GM23248 (cell line): ENCODE measurements around the gene TCF4. TPM values are rescaled to one million over a fixed set of nuclear protein-coding genes. Genes with fewer than 3 reads are reported as not detected.

ENCODE experiments used
- DNase-seq: peaks from one replicate; pipeline ENCODE4 v3.0.0-alpha.2; 2015
- H2AFZ ChIP-seq: fragments of 200-600 bp; sonication (generic); 2 replicates; pipeline ENCODE4 v1.6.1; 2016; ENCODE audit warnings: antibody characterized with exemption
- H3F3A ChIP-seq: fragments of 200-600 bp; sonication (generic); 2 replicates; pipeline ENCODE4 v1.6.1; 2016; ENCODE audit warnings: mild to moderate bottlenecking, antibody characterized with exemption, mixed run types; ENCODE audit not compliant: insufficient read depth
- H3K27ac ChIP-seq: fragments of 200-600 bp; sonication (generic); 2 replicates; pipeline ENCODE4 v1.5.1; 2016; ENCODE audit warnings: mild to moderate bottlenecking
- H3K27me3 ChIP-seq: fragments of 200-600 bp; sonication (generic); replicated peaks from 2 replicates; pipeline ENCODE4 v1.6.1; 2016; ENCODE audit warnings: mild to moderate bottlenecking; ENCODE audit not compliant: insufficient read depth
- H3K36me3 ChIP-seq: fragments of 200-600 bp; sonication (generic); 2 replicates; pipeline ENCODE4 v1.6.1; 2016; ENCODE audit warnings: low read depth, mild to moderate bottlenecking
- H3K4me1 ChIP-seq: fragments of 200-600 bp; sonication (generic); 2 replicates; pipeline ENCODE4 v1.6.1; 2016; ENCODE audit warnings: mild to moderate bottlenecking; ENCODE audit not compliant: insufficient read depth
- H3K4me2 ChIP-seq: fragments of 200-600 bp; sonication (generic); one replicate; pipeline ENCODE4 v1.6.1; 2016; ENCODE audit warnings: mild to moderate bottlenecking; ENCODE audit not compliant: unreplicated experiment
- H3K4me3 ChIP-seq: fragments of 200-600 bp; sonication (generic); 2 replicates; pipeline ENCODE4 v1.5.1; 2016; ENCODE audit warnings: mild to moderate bottlenecking
- H3K79me2 ChIP-seq: fragments of 200-600 bp; sonication (generic); 2 replicates; pipeline ENCODE4 v1.6.1; 2016; ENCODE audit warnings: mild to moderate bottlenecking; ENCODE audit not compliant: insufficient read depth
- H3K9ac ChIP-seq: fragments of 200-600 bp; sonication (generic); 2 replicates; pipeline ENCODE4 v1.6.1; 2016; ENCODE audit warnings: mild to moderate bottlenecking
- H3K9me2 ChIP-seq: fragments of 200-600 bp; sonication (generic); 2 replicates; pipeline ENCODE4 v1.6.1; 2016; ENCODE audit warnings: mixed run types, mild to moderate bottlenecking, moderate library complexity; ENCODE audit not compliant: insufficient read depth
- H3K9me3 ChIP-seq: fragments of 200-600 bp; sonication (generic); one replicate; pipeline ENCODE4 v1.6.1; 2017; ENCODE audit warnings: low read depth
- H4K20me1 ChIP-seq: fragments of 200-600 bp; sonication (generic); 2 replicates; pipeline ENCODE4 v1.6.0; 2016; ENCODE audit not compliant: insufficient read depth
- EZH2 ChIP-seq: fragments of 200-600 bp; sonication (generic); IDR thresholded peaks from 2 replicates; pipeline ENCODE4 v1.6.1; 2018; ENCODE audit warnings: antibody characterized with exemption, mild to moderate bottlenecking; ENCODE audit not compliant: insufficient read depth, poor library complexity, severe bottlenecking
- EZH2phosphoT487 ChIP-seq: fragments of 200-600 bp; sonication (generic); IDR thresholded peaks from 2 replicates; pipeline ENCODE4 v1.6.1; 2018; ENCODE audit warnings: antibody characterized with exemption, moderate library complexity, mild to moderate bottlenecking, low read depth; ENCODE audit not compliant: insufficient read depth
- WGBS, 2 experiments: methylation state at CpG; one replicate each; pipeline ENCODE4 v1.1.6; 2015 to 2017; ENCODE audit warnings: low lambda C conversion rate in 2 of 2, low coverage in 1 of 2; ENCODE audit errors: missing lambda C conversion rate in 2 of 2; 5-methylcytosine and 5-hydroxymethylcytosine counted together
- in situ Hi-C: fragments of 300-500 bp; cut with MboI; formaldehyde crosslinking; loops from 2 replicates; pipeline ENCODE4 v1.15.0; 2020
- polyA plus RNA-seq: library from polyadenylated mRNA; unstranded; fragments of >200 nt; fragmentation: Nextera tagmentation; extraction: Ambion mirVana; gene quantifications from 2 replicates; pipeline ENCODE4 v1.2.1, GENCODE V29; 2016
- total RNA-seq: library from RNA; depleted of rRNA; stranded (reverse); fragments of >200 nt; shearing (Covaris generic); gene quantifications from 2 replicates; pipeline ENCODE4 v1.2.3, GENCODE V29; 2014

The TCF4 gene
- total and polyA plus RNA-seq, 2 experiments from 2014 or later = 54.5 to 59.3 TPM

GRCh38 chr18:55244546-55244945, 343.4 kb downstream of the TCF4 start:
- TF ChIP-seq EZH2phosphoT487 (no peak), EZH2 (no peak)
- no peak overlapping the region for H3K4me3 ChIP-seq
- H4K20me1 ChIP-seq = no peaks in the 10 kb centered on the region
- H3K9me3 ChIP-seq = no peaks in the 10 kb centered on the region
- H3K27ac ChIP-seq = no peak overlapping the region
- H3F3A ChIP-seq = peaks cover 8% of the 10 kb centered on the region
- peak overlapping the region; percentile 53 for H3K4me2 ChIP-seq
- no peaks in the 10 kb centered on the region for H3K27me3 ChIP-seq
- H3K9me2 ChIP-seq = no peaks in the 10 kb centered on the region
- H3K79me2 ChIP-seq = peaks cover 8% of the 10 kb centered on the region; the same call in 1 of the 2 replicates
- 25% methylated on average over 5 of the region's 5 CpGs for WGBS, 2 experiments
- H3K9ac ChIP-seq = no peak overlapping the region
- in situ Hi-C loops = loop anchor here (25.0 kb wide), 1 partner anchor 543 kb away; no protein-coding TSS in a partner anchor
- H3K4me1 ChIP-seq = peaks cover 38% of the 10 kb centered on the region
- peak; percentile 19 for DNase-seq
- H3K36me3 ChIP-seq = peaks cover 6% of the 10 kb centered on the region; the same call in 1 of the 2 replicates
- no peak overlapping the region for H2AFZ ChIP-seq

DNA sequence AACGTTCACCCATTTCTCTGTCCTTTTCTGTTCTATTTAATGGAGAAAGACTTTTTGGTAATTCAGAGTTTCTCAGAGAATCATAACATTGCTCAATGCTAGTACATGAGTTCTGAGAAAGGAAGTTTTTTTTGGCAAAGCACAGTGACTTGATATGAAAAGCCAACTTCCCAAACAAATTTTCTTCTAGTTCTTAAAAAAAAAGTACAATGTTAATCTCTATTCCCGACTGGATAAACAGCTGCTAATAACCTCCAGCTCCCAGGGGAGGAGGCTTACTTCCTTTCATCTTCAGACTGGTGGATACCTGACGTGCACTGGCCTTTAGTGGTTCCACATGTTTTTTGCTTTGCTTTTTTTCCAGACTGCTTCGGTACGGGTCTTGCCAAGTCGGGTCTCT, 344.1 kb downstream of the TCF4 start:
- no peak overlapping the region for H2AFZ ChIP-seq
- H3K9me2 ChIP-seq = no peaks in the 10 kb centered on the region
- no peaks in the 10 kb centered on the region for H4K20me1 ChIP-seq
- TF ChIP-seq EZH2 (no peak), EZH2phosphoT487 (no peak)
- no peak overlapping the region for H3K4me3 ChIP-seq
- H3K4me2 ChIP-seq = peak overlapping the region; percentile 53
- peak; percentile 73 for DNase-seq
- peaks cover under 1% of the 10 kb centered on the region; the same call in 1 of the 2 replicates for H3K79me2 ChIP-seq
- in situ Hi-C loops = loop anchor here (25.0 kb wide), 1 partner anchor 543 kb away; no protein-coding TSS in a partner anchor
- H3K27ac ChIP-seq = no peak overlapping the region
- peaks cover 7% of the 10 kb centered on the region for H3F3A ChIP-seq
- 18 to 24% methylated on average over 6 of the region's 6 CpGs for WGBS, 2 experiments
- H3K4me1 ChIP-seq = peaks cover 38% of the 10 kb centered on the region
- no peak overlapping the region for H3K9ac ChIP-seq
- peaks cover 6% of the 10 kb centered on the region; the same call in 1 of the 2 replicates for H3K36me3 ChIP-seq
- no peaks in the 10 kb centered on the region for H3K27me3 ChIP-seq
- no peaks in the 10 kb centered on the region for H3K9me3 ChIP-seq

DNA sequence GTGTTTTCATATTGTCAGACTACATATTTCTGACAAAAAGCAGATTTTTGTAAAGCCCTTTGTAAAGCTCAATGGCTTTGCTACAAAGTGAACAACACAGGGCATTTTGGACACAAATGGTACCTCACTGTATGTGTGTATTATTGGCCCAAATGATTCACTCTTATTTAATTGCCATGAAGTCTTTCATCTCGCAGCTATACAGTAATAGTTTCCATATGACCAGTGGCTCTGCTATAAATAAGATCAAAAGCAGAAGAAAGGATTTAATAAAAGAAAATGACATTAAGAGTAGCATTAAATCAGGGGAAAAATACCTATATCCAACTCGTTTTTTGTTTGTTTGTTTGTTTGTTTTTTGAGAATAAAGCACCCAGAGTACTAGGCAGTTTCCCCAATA, 344.7 kb downstream of the TCF4 start:
- Histone ChIP-seq H3K36me3 (peaks cover 6% of the 10 kb centered on the region; the same call in 1 of the 2 replicates), H3K9me2 (no peaks in the 10 kb centered on the region), H3K4me3 (no peak overlapping the region), H4K20me1 (no peaks in the 10 kb centered on the region), H3K4me2 (peak overlapping the region; percentile 53), H3K79me2 (no peaks in the 10 kb centered on the region; the same call in 1 of the 2 replicates), H3K9ac (no peak overlapping the region), H3K27ac (no peak overlapping the region), H3K27me3 (no peaks in the 10 kb centered on the region), H3K9me3 (no peaks in the 10 kb centered on the region), H3K4me1 (peaks cover 38% of the 10 kb centered on the region), H3F3A (peaks cover 7% of the 10 kb centered on the region), H2AFZ (no peak overlapping the region)
- WGBS, 2 experiments = 12 to 19% methylated on average over 2 of the region's 2 CpGs
- no peak for TF ChIP-seq EZH2phosphoT487
- no peak for TF ChIP-seq EZH2
- in situ Hi-C loops = loop anchor here (25.0 kb wide), 1 partner anchor 544 kb away; no protein-coding TSS in a partner anchor
- DNase-seq = peak; percentile 41

- Histone ChIP-seq H3K4me2 (no peak overlapping the region), H3K79me2 (no peaks in the 10 kb centered on the region; the same call in 1 of the 2 replicates), H3F3A (peaks cover 14% of the 10 kb centered on the region), H3K27me3 (no peaks in the 10 kb centered on the region), H4K20me1 (no peaks in the 10 kb centered on the region), H3K9ac (no peak overlapping the region), H3K4me1 (peaks cover 27% of the 10 kb centered on the region), H3K9me2 (no peaks in the 10 kb centered on the region), H3K9me3 (no peaks in the 10 kb centered on the region), H3K4me3 (no peak overlapping the region), H3K27ac (no peak overlapping the region), H3K36me3 (no peaks in the 10 kb centered on the region), H2AFZ (no peak overlapping the region)
- in situ Hi-C loops = loop anchor here (25.0 kb wide), 1 partner anchor 546 kb away; no protein-coding TSS in a partner anchor
- TF ChIP-seq EZH2phosphoT487 (no peak), EZH2 (no peak)
- 80 to 84% methylated on average over 5 of the region's 5 CpGs for WGBS, 2 experiments
- no peak for DNase-seq
These were observed 347.0 kb downstream of the TCF4 start for GRCh38 chr18:55240978-55241377.
